HG03460 (cell line): ENCODE results near the gene TBX15.

ENCODE experiments used
- ATAC-seq: cut with Tn5 transposase; IDR thresholded peaks from one replicate; pipeline ENCODE4 v1.9.1; 2021; ENCODE audit not compliant: unreplicated experiment

The TBX15 gene

DNA sequence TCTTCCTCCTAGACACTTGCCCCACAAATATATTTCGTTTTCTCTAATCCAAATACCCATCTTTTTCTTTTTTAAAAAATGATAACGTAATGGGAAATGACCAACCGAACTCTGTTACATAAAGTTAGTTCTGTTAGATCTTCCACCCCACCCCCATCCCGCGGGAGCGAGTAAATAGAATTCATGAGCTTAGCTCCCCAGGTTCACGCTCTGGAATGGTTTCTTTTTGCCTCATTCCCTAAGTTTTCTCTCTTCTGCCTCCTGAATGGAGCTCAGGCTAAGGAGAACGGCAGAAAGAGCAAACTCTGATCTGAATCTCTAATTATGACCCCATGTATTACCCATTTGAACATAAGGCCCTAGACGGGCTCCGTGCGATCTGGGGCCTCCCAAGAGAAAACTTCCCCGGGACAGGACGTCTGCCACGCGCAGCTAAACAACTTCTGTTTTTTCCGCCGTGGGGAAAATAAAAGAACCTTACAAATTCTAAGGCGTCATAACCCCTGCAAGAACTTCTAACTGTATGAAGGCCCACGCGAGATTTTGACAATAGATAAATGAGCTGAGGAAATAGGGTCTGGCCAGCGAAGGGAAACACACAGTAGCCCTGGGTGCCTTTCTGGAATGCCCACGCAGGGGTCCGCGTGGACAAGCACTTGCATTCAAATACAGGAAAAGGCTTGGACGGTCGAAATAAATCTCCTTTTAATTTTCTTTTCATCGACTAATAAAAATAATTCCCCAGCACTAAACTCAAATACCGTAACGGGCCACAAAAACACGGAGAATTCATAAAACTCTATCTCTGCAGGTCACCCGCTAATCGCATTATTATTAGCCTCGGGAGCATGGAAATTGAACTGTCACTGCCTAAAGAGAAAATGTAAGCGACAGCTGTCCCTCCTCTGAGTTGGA lies 2.2 kb downstream of the TBX15 start:
- no peak for ATAC-seq

DNA sequence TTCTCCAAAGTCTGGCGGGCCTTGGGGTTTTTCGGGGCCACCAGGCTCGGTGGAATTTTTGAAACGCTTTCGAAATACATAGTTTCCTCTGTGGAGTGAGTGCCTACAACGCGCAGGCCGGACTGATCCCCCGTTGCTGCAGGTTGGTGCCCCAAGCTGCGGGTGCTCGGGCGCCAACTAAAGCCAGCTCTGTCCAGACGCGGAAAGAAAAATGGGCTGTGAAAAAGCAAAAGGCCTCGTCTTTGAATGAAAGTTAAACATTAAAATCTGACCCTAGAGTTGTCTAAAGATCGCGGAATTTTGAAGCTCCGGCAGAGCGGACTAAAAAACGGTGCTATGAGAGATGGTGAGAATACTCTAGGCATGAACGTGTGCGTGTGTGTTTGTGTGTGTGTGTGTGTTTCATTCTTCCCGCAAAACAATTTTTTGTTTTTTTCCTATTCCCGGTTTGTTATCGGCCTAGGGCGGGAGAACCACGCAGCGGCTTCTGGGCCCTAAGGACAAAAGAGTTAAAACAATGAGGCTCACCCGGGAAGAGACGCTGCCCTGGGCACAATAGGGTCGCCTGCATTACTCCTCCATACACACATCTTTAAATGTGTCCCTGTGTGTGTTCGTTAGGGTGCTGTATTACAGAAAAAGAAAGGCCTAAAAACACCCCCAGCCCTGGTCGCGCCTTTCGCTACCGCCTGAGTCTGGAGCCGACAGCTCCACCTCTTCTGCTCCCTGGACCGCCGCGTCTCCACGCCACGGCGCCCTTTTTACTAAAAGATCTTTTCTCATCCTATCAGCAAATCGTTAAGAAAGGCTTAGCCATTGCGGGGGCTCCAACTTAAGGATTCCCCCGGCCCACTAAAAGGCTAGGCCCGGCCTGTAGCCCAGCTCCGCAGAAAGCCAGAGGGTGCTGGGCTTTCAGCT lies 3.2 kb downstream of the TBX15 start:
- ATAC-seq, result no peak

DNA sequence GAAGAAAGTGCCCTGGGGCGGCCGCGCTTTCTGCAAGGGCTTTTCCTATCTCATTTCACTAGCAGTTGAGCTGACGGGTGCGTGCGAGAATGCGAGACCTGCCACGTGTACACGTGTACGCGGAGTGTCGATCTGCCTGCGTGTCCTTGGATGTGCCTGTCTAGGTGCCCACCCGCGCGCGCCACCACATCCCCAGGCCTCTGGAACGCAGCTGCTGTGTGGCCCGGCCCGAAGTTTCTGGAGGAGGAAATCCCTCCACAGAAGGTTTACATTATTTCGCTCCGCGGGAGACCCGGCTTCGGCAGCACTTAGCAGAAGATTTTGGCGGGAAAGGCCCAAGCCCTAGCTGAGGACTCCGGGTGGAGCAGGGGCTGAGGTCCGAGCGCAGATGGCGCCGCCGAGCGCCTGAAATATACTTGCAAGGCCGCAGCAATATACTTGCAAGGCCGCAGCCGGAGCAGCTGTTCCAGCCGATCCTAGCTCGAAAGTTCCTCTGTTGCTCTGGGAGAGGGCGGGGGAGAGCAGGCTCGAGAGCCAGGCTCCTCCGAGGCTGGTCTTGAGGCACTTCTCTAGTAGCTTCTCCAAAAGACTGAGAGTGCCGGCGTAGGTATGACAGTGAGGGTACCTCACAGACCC lies 3.9 kb downstream of the TBX15 start:
- no peak for ATAC-seq

DNA sequence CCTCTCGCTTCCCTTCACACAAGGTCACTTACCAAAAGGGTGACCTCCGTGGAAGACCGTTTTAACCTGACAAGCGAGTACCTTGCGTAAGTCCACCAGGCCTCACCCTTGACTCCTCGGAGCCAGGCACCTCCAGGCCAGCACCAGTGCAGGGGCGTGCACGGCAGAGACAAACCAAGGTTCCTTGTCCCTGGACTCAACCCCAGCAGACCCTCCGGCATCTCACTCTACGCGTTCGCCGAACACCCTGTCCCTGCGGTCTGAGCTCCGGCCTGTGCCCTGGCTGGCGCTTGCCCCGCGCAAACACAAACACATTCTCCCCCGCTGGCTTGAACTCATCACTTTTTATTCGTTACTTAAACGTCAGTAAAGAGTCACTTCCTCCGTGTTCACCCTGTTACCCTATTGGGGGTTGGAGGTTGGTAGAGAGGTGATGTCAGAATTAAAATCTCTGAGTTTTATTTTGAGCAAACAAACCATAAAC lies 4.5 kb downstream of the TBX15 start:
- no peak for ATAC-seq

DNA sequence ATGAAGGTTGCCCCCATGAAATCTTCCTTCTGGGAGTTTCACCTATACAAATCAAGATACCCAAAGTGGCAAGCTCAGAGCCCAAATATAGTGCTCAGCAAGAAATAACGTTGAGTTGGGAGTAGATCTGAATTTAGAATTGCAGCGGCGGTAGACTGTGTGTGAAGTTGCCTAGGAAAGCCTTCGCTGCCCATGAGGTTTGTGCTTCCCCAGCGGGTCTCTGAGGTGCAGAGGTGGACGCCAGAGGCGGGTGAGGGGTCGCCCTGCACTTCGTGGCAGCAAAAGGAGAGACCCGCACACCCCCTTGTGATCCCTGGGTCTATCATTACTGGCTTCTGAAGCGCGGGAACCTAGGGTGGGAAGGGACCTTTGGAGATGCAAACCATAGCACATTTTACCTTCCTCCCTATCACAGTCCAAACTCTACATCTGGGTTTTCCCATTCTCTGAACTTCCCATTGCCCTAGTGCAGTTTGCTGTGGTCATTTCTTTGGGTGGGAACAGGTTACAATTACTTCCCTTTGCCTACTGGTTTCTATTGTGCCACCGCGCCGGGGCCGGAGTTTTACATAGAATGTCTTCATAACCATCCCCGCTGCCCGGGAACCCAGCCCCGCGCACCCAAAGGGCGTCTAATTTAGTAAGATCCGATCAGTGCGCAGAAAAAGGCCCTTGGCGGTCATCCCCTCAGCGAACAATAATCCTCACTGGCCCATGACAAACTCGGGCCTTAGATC lies 5.2 kb downstream of the TBX15 start:
- no peak for ATAC-seq

DNA sequence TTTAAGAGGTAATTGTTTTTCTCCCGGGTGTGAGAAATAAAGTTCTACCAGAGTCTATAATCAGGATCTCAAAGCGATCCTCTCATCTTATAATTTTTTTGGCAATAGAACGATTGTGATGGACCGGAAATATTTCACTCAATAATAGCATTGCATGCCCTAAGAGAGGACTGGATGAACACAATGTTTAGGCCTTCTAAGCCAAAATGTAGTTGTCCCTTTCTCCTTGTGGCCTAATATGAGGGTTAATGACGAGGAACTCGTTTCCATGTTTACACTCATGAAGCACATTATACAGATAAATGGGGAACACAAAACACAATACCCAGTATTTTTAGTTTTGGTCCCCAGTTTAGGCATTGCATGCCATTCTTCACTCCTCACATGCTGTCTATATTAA lies 5.9 kb downstream of the TBX15 start:
- ATAC-seq, result no peak

DNA sequence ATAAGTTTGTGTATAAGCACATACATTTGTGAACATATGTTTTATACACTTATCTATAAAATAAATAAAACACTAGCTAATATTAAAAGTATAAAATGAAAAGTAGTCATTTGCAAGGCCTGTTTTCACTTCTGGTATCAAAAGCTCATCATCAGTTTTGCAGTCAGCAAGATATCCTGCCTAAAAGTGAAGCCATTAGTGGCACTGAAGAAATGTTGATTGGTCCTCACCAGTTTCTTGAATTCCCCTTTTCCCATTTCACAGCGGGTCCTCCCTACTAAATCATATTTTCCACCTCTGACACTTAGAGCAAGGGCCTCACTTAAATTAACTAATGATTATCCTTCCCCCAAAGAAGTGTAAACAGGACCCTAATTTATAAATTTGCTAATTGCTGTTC lies 6.7 kb downstream of the TBX15 start:
- no peak for ATAC-seq

DNA sequence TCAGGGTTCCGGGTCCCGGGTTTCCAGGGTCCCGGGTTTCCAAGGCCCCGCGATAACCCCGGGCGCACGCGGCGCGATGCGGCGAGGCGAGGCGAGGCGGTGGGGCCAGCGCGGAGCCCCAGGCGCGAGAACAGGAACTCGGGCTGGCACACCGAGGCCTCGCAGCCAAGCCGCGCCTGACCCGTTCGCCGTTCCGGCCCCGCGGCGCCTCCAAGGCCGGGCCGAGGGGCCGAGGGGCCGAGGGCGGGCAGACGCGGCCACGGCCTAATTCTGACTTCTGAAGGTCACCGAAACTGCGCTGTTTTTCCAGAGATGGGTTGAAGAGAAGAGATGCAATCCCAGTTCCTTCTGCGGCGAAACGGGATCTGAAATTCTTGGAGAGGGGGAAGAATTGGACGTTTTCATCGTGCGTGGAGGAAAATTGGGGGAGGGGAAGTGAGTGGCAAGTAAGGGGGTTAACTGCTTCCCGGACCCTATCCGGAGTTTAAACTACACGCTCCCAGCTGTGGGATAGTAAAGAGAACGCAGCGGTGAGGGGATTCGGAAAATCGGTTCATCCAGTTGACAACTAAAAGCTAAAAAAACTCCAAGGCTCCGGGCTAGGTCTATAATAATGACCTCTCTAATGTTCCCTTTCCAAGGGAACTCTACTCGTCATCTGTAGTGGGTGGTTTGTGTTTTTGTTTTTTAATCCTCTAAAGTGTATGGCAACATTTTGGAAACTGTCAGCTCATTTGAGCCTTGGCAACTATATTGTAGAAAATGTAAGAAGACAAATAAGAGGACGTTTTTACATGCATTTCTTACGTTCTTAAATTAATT lies 8.2 kb downstream of the TBX15 start:
- ATAC-seq, result no peak

DNA sequence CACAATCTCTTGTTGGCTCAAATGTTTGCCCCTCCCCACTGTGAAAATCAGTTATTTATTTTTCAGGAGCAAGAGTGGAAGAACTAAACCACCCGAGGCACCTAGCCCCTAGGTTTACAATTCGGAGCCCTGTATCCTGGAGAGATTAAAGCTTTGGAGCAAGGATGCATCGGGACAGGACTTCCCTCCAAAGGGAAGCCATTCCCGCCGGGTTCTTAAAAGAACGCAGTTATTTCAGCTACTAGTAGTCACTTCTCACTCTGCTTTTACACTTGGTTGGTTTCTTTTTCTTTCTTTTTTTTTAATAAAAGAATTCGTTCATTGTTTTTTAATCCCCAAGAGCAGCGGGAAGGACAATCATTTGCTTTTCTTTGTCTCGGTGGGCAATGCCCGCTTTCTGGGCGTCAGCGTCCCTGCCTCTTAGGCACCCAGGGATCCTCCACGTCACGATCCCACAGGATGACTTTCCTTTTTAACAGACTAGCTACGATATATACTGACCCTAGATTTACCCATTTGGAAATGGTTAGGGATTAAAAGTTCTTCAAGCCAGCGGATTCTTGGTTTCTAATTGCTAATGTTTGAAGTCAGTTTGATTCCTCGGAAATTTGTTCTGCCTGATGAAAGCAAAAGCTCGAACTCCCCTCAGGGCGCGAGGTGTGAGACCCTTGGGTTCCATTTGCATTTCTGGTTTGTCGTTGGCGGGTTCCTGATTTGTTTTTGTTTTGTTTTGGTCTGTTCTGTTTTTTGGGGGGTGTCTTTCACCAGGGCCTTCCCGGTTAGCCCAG lies 9.0 kb downstream of the TBX15 start:
- no peak for ATAC-seq

DNA sequence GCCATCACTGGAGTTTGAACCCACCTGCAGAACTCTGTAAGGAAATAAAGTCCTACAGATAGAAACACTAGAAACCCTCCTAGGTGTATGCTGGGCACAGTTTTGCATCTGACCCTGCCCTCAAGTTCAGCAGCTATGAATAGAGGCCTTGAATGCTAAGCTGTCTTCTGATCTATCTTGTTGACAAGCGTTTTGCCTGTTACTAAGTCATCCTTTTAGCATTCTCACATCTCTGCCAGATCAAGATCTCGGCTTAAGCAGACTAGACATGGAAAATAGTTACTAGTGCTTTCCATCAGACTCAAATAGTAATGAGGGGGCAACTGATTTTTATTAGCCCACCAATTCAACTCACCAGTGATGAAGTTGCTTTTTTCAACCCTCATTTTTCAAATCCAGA lies 10.5 kb downstream of the TBX15 start:
- no peak for ATAC-seq

DNA sequence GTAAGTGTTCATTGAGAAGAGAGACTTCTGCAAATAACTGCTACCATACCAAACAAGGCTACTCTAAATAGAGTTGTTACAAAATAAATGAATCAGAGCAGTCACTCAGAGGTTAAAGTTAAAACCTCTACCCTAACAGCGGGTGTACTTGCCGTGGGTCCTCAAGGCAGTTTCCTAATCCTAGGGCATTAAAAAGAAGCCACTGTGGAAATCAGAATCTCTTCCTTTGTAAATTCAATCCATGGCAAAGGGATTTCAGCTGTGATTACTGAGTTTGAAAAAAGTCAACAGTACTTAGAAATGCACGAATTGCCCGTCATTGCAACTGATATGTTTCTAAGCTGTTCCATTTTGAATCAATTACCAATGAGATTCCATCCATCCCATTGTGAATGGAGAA lies 13.5 kb downstream of the TBX15 start:
- ATAC-seq, result no peak

DNA sequence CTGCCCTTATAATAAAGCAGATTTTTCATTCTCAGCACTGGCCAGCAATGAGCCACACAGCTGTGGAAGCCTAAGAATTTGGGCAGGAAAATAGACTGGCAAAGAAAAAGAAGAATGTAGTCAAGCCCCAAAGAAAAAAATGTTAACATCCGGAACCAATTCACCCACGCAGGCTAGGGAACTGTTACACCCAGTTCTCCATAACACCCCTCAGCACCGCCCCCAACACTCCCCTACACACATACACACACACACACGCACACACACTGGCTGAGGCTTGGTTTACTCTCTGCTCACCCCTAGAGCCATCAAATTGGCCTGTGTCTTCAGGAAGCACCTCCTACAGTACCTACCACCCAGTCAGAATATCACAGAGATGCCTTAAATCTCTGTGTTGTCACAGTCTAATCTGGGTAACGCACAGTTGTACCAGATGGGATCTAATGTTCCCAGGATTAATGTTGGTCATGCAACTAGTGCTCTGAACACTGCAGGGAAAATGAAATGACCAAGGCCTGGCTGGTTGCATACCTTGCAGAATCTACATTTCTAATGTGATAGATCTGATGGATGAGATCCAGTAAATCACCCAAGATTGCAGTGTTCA lies 14.5 kb downstream of the TBX15 start:
- ATAC-seq, result no peak

DNA sequence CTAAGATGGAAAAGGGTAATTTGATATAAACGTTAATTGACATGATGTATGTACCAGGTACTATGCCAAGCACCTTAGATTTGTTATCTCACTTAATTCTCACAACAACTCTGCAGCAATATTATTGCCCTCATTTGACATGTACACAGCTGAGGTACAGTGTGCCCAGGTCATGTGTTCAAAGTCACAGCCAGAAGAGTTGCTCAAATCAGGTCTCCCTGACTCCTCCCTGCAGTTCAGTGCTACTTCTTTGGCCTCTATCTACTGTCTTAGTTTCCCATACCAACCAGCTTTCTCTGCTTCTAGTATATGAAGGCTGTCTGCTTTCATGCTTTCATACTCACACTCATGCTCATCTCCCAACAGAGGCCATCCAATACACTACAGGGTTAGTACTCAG lies 15.1 kb downstream of the TBX15 start:
- ATAC-seq, result no peak

DNA sequence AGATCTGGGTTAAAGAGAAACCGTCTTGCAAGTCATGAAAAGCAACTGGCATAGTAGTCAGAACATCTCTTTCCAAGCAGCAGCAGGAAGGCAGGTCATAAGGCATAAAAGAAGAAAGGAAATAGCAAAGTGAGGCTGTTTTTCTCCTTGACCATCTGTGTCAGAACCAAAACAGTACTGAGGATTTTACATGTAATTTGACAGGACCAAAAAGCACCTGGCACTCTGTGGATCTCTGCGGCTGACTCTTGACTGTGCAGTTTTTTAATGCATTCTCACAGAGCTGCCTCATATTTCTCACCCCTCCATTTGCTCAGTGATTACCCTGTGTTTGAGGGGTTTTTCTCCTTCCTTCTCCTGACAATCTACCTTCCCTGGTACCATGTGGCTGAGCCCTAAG lies 17.7 kb downstream of the TBX15 start:
- ATAC-seq, result no peak

DNA sequence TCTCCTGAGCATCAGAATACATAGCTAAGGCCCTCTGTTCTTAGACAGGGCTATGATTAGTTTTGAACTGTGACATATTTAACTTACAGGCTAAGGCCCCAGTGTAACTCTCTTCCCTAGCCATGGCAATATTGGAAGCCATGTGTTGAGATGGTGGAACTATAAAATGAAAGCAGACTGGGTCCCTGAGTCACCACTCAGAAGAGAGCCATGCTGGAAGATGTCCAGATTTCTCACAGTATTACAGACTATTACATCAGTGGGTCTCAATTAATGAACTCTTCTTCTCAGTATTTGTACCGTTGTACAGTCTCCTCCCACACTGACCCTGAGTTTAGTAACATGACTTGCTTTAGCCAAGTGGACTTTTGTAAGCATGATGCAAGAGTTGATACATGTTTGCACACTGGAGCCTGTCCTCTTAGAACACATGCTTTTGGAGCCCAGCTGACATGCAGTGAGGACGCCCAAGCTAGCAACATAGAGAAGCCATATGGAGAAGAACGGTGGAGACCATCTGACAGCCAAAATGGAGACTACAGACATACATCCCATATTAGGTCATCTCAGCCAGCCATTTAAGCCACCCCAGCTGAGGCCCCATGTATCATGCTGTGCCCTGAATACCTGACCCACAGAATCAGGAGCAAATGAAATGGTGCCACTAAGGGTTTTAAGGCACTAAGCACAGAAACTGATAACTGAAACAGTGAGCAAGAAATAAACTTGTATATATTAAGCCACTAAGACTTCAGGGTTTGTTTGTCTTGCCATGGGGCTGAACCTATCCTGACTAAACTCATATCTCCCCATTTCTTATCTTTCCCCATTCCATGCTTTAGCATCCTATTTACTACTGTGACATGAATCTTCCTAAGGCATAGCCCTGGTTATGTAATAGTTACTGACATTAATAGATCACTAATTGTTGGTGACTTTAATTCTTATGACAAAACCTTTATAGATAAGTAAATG lies 24.4 kb downstream of the TBX15 start:
- ATAC-seq, result no peak

DNA sequence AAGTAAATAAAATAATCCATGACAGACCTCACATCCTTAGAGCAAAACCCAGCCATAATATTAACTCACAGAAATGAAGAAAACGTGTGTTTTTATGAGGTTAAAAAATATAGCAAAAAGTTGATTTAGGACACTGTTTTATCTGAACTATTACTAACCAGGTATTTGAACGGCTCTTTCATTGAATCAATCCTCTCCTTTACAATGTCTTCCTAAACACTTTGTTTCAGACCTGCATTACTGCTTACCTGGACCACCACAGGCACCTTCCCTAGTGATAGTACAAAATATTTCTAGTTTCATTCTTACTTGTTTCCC lies 25.0 kb downstream of the TBX15 start:
- no peak for ATAC-seq

DNA sequence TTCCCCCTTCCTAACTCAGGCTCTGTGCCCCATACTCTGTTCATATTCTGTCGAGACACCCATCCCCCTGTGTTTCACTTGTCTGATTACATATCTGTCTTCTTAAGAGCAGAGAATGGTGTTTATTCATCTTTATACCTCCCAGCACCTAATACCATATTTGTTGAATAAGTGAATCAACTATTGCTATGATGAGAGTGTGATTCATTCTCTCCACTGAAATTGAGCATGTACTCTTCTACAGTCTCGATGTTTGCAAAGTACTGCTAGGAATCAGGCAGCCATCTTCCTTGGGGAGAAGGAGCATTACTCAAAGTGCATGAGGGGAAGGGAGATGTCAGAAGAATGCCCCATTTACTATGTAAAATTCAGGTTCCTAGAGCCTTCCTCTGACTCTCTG lies 27.0 kb downstream of the TBX15 start:
- ATAC-seq, result no peak
